IgD-negative memory B cell (primary cell): Measurements from ENCODE around the gene EFTUD2. TPM values are rescaled to one million over a fixed set of nuclear protein-coding genes. Genes with fewer than 3 reads are reported as not detected.

Experiments
- H3K27ac Mint-ChIP-seq, 3 donors: one replicate each; pipeline ENCODE4 v1.8.0; 2020 to 2022; ENCODE audit warnings: mild to moderate bottlenecking in 3 of 3, mixed read lengths in 3 of 3, moderate library complexity in 1 of 3
- H3K27me3 Mint-ChIP-seq: one replicate; pipeline ENCODE4 v1.8.0; 2021; ENCODE audit warnings: mixed read lengths
- H3K36me3 Mint-ChIP-seq: one replicate; pipeline ENCODE4 v1.8.0; 2020; ENCODE audit warnings: mild to moderate bottlenecking, mixed read lengths
- H3K4me1 Mint-ChIP-seq, 3 donors: one replicate each; pipeline ENCODE4 v1.8.0; 2020 to 2022; ENCODE audit warnings: mixed read lengths in 3 of 3, mild to moderate bottlenecking in 1 of 3
- H3K4me3 Mint-ChIP-seq, 4 donors: one replicate each; pipeline ENCODE4 v1.8.0; 2020 to 2022; ENCODE audit warnings: mild to moderate bottlenecking in 4 of 4, mixed read lengths in 4 of 4, moderate library complexity in 3 of 4
- H3K9me3 Mint-ChIP-seq, 3 donors: one replicate each; pipeline ENCODE4 v1.8.0; 2020 to 2021; ENCODE audit warnings: mixed read lengths in 3 of 3, mild to moderate bottlenecking in 1 of 3
- polyA plus RNA-seq: library from polyadenylated mRNA; unstranded; fragments of 300-500 nt; fragmentation: Illumina TruSeq; gene quantifications from one replicate; pipeline ENCODE4 v1.2.3, GENCODE V29; 2021

Gene EFTUD2
- polyA plus RNA-seq, 1 donor from 2014 or later, result 67.1 TPM

GRCh38 chr17:44865231-44865660 lies 34.0 kb downstream of the EFTUD2 start:
- Mint-ChIP-seq H3K4me1 (no peaks in the 10 kb centered on the region), H3K27me3 (no peaks in the 10 kb centered on the region), H3K27ac (no peak overlapping the region), H3K36me3 (peaks cover 4% of the 10 kb centered on the region), H3K4me3 (no peak overlapping the region), H3K9me3 (no peaks in the 10 kb centered on the region)

GRCh38 chr17:44864831-44865230 lies 34.4 kb downstream of the EFTUD2 start:
- Mint-ChIP-seq H3K4me3 (peak overlapping the region in 1 of 4 donors; percentile 23), H3K36me3 (peaks cover 4% of the 10 kb centered on the region), H3K27me3 (no peaks in the 10 kb centered on the region), H3K9me3 (no peaks in the 10 kb centered on the region), H3K27ac (peak overlapping the region in 1 of 3 donors; percentile 80), H3K4me1 (no peaks in the 10 kb centered on the region)

- peaks cover 4% of the 10 kb centered on the region for H3K36me3 Mint-ChIP-seq
- no peaks in the 10 kb centered on the region for H3K27me3 Mint-ChIP-seq
- no peaks in the 10 kb centered on the region for H3K4me1 Mint-ChIP-seq
- no peaks in the 10 kb centered on the region for H3K9me3 Mint-ChIP-seq
- no peak overlapping the region for H3K4me3 Mint-ChIP-seq
- H3K27ac Mint-ChIP-seq, result no peak overlapping the region
Measured at GRCh38 chr17:44863061-44863918, 36.0 kb downstream of the EFTUD2 start.

- Mint-ChIP-seq H3K27me3 (no peaks in the 10 kb centered on the region), H3K9me3 (no peaks in the 10 kb centered on the region), H3K27ac (no peak overlapping the region), H3K36me3 (peaks cover 4% of the 10 kb centered on the region), H3K4me1 (no peaks in the 10 kb centered on the region), H3K4me3 (no peak overlapping the region)
Measured at GRCh38 chr17:44862278-44862914, 36.8 kb downstream of the EFTUD2 start.

GRCh38 chr17:44859701-44860100 lies 39.5 kb downstream of the EFTUD2 start:
- no peak overlapping the region for H3K4me3 Mint-ChIP-seq
- peak overlapping the region in 1 of 3 donors; percentile 40 for H3K27ac Mint-ChIP-seq
- H3K9me3 Mint-ChIP-seq, result no peaks in the 10 kb centered on the region
- H3K27me3 Mint-ChIP-seq, result no peaks in the 10 kb centered on the region
- H3K36me3 Mint-ChIP-seq, result peaks cover 6% of the 10 kb centered on the region
- H3K4me1 Mint-ChIP-seq, result peaks cover 0 to 1% (median 0%) of the 10 kb centered on the region in 3 donors

- peaks cover 10% of the 10 kb centered on the region for H3K36me3 Mint-ChIP-seq
- no peak overlapping the region for H3K27ac Mint-ChIP-seq
- H3K27me3 Mint-ChIP-seq, result no peaks in the 10 kb centered on the region
- H3K9me3 Mint-ChIP-seq, result no peaks in the 10 kb centered on the region
- H3K4me1 Mint-ChIP-seq, result peaks cover 0 to 6% (median 0%) of the 10 kb centered on the region in 3 donors
- peak overlapping the region in 1 of 4 donors; percentile 17 for H3K4me3 Mint-ChIP-seq
Measured at GRCh38 chr17:44854192-44854591, 45.1 kb downstream of the EFTUD2 start.

- Mint-ChIP-seq H3K4me1 (peaks cover 0 to 4% (median 0%) of the 10 kb centered on the region in 3 donors), H3K9me3 (no peaks in the 10 kb centered on the region), H3K4me3 (peak overlapping the region in 2 of 4 donors; percentile 17 to 67), H3K36me3 (peaks cover 10% of the 10 kb centered on the region), H3K27me3 (no peaks in the 10 kb centered on the region), H3K27ac (no peak overlapping the region)
Measured at GRCh38 chr17:44850612-44851011, 48.6 kb downstream of the EFTUD2 start.

GRCh38 chr17:44850025-44850424 lies 49.2 kb downstream of the EFTUD2 start:
- Mint-ChIP-seq H3K27ac (no peak overlapping the region), H3K27me3 (no peaks in the 10 kb centered on the region), H3K9me3 (no peaks in the 10 kb centered on the region), H3K4me1 (peaks cover 0 to 4% (median 0%) of the 10 kb centered on the region in 3 donors), H3K36me3 (peaks cover 10% of the 10 kb centered on the region), H3K4me3 (no peak overlapping the region)

- H3K4me1 Mint-ChIP-seq, result peaks cover 0 to 4% (median 0%) of the 10 kb centered on the region in 3 donors
- H3K36me3 Mint-ChIP-seq, result peaks cover 8% of the 10 kb centered on the region
- no peaks in the 10 kb centered on the region for H3K27me3 Mint-ChIP-seq
- H3K4me3 Mint-ChIP-seq, result no peak overlapping the region
- no peak overlapping the region for H3K27ac Mint-ChIP-seq
- H3K9me3 Mint-ChIP-seq, result no peaks in the 10 kb centered on the region
Measured at GRCh38 chr17:44848961-44849489, 50.2 kb downstream of the EFTUD2 start.

GRCh38 chr17:44848257-44848795 lies 50.9 kb downstream of the EFTUD2 start:
- Mint-ChIP-seq H3K4me1 (peaks cover 0 to 4% (median 0%) of the 10 kb centered on the region in 3 donors), H3K36me3 (peaks cover 8% of the 10 kb centered on the region), H3K9me3 (no peaks in the 10 kb centered on the region), H3K4me3 (peak overlapping the region in 1 of 4 donors; percentile 45), H3K27ac (no peak overlapping the region), H3K27me3 (no peaks in the 10 kb centered on the region)

GRCh38 chr17:44847586-44847985 lies 51.7 kb downstream of the EFTUD2 start, which contains the start of gene HIGD1B:
TSS of gene HIGD1B (plus strand) at chr17:44847883. CDS start at chr17:44848153, 270 bp downstream.
- Mint-ChIP-seq H3K4me1 (peaks cover 0 to 4% (median 0%) of the 10 kb centered on the region in 3 donors), H3K4me3 (peak within 1 kb of the TSS in 1 of 4 donors; percentile 45), H3K27me3 (no peaks in the 10 kb centered on the region), H3K27ac (no peak within 1 kb of the TSS), H3K36me3 (peaks cover 8% of the 10 kb centered on the region), H3K9me3 (no peaks in the 10 kb centered on the region)

- Mint-ChIP-seq H3K27ac (no peak overlapping the region), H3K36me3 (peaks cover 9% of the 10 kb centered on the region), H3K9me3 (no peaks in the 10 kb centered on the region), H3K27me3 (no peaks in the 10 kb centered on the region), H3K4me1 (peaks cover 0 to 4% (median 0%) of the 10 kb centered on the region in 3 donors), H3K4me3 (peak overlapping the region in 1 of 4 donors; percentile 63)
Measured at GRCh38 chr17:44846206-44846605, 53.0 kb downstream of the EFTUD2 start.

GRCh38 chr17:44844390-44844830 lies 54.8 kb downstream of the EFTUD2 start:
- H3K4me3 Mint-ChIP-seq, result no peak overlapping the region
- H3K27me3 Mint-ChIP-seq, result no peaks in the 10 kb centered on the region
- H3K27ac Mint-ChIP-seq, result no peak overlapping the region
- no peaks in the 10 kb centered on the region for H3K9me3 Mint-ChIP-seq
- H3K36me3 Mint-ChIP-seq, result peaks cover 1% of the 10 kb centered on the region
- H3K4me1 Mint-ChIP-seq, result no peaks in the 10 kb centered on the region

GRCh38 chr17:44842748-44843147 lies 56.5 kb downstream of the EFTUD2 start:
- Mint-ChIP-seq H3K4me1 (no peaks in the 10 kb centered on the region), H3K4me3 (no peak overlapping the region), H3K9me3 (no peaks in the 10 kb centered on the region), H3K36me3 (peaks cover 1% of the 10 kb centered on the region), H3K27ac (no peak overlapping the region), H3K27me3 (peaks cover under 1% of the 10 kb centered on the region)

- H3K4me1 Mint-ChIP-seq, result no peaks in the 10 kb centered on the region
- H3K27ac Mint-ChIP-seq, result no peak overlapping the region
- H3K36me3 Mint-ChIP-seq, result peaks cover 1% of the 10 kb centered on the region
- H3K9me3 Mint-ChIP-seq, result no peaks in the 10 kb centered on the region
- no peak overlapping the region for H3K4me3 Mint-ChIP-seq
- peaks cover 2% of the 10 kb centered on the region for H3K27me3 Mint-ChIP-seq
Measured at GRCh38 chr17:44840936-44841335, 58.3 kb downstream of the EFTUD2 start.
